HG03558 (cell line): ENCODE measurements around the gene COX6B2.

Experiments
- ATAC-seq: cut with Tn5 transposase; IDR thresholded peaks from one replicate; pipeline ENCODE4 v1.9.1; 2021; ENCODE audit warnings: moderate number of reproducible peaks; ENCODE audit not compliant: unreplicated experiment; ENCODE audit errors: extremely low read depth

The COX6B2 gene

GRCh38 chr19:55315956-55316525, 38.5 kb downstream of the COX6B2 start:
- ATAC-seq: no peak

GRCh38 chr19:55314396-55314795, 40.1 kb downstream of the COX6B2 start:
- ATAC-seq: no peak

GRCh38 chr19:55312621-55313512, 41.7 kb downstream of the COX6B2 start:
- ATAC-seq: no peak

GRCh38 chr19:55311797-55312196, 42.7 kb downstream of the COX6B2 start:
- ATAC-seq: no peak

GRCh38 chr19:55311397-55311796, 43.1 kb downstream of the COX6B2 start:
- ATAC-seq: no peak

GRCh38 chr19:55310498-55310897, 44.0 kb downstream of the COX6B2 start:
- no peak for ATAC-seq

- ATAC-seq: no peak
Measured at GRCh38 chr19:55309448-55309847, 45.1 kb downstream of the COX6B2 start.

GRCh38 chr19:55308281-55308680, 46.2 kb downstream of the COX6B2 start:
- ATAC-seq: no peak

GRCh38 chr19:55306712-55307111, 47.8 kb downstream of the COX6B2 start:
- no peak for ATAC-seq

- ATAC-seq: no peak
Measured at GRCh38 chr19:55305983-55306562, 48.4 kb downstream of the COX6B2 start.

GRCh38 chr19:55305491-55305890, 49.0 kb downstream of the COX6B2 start:
- ATAC-seq: no peak

- ATAC-seq: no peak
Measured at GRCh38 chr19:55304980-55305379, 49.5 kb downstream of the COX6B2 start.

- no peak for ATAC-seq
Measured at GRCh38 chr19:55304279-55304978, 50.1 kb downstream of the COX6B2 start.

GRCh38 chr19:55303477-55303876, 51.0 kb downstream of the COX6B2 start:
- ATAC-seq: no peak

- no peak for ATAC-seq
Measured at GRCh38 chr19:55302318-55302703, 52.2 kb downstream of the COX6B2 start.

GRCh38 chr19:55301459-55302317, 52.8 kb downstream of the COX6B2 start:
- no peak for ATAC-seq

GRCh38 chr19:55300886-55301458, 53.5 kb downstream of the COX6B2 start:
- ATAC-seq: no peak

GRCh38 chr19:55299991-55300390, 54.5 kb downstream of the COX6B2 start:
- ATAC-seq: no peak
